Astrocyte (in vitro differentiated cells and primary cell): Measurements from ENCODE around the gene LRCH1.

Experiments used
- CTCF ChIP-seq: IDR thresholded peaks from 2 replicates; pipeline ENCODE4 v1.5.1; 2011; ENCODE audit warnings: low read depth, mild to moderate bottlenecking, inconsistent platforms, low read length, moderate library complexity; ENCODE audit not compliant: insufficient read depth
- EZH2 ChIP-seq: IDR thresholded peaks from 2 replicates; pipeline ENCODE4 v1.6.1; 2012; ENCODE audit warnings: mild to moderate bottlenecking, low read length, inconsistent platforms; ENCODE audit not compliant: insufficient read depth

DNA sequence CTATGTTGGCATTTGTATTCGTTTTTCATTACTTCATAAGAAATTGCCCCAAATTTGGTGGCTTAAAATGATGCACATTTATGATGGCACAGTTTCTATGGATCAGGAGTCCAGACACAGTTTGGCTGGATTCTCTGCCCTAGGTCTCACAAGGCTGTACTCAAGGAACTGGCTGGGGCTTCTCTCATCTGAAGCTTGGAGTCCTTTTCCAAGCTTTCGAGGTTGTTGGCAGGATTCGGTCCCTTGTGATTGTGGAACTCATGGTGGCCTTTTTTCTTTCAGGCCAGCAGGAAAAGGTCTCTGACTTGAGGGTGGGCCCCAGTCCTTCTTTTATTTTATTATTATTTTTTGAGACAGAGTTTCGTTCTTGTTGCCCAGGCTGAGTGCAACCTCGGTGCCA lies 23.8 kb downstream of the LRCH1 start:
- TF ChIP-seq CTCF: no peak
- TF ChIP-seq EZH2: no peak
